ENCODE measurements around the gene WLS.

WLS gene

DNA sequence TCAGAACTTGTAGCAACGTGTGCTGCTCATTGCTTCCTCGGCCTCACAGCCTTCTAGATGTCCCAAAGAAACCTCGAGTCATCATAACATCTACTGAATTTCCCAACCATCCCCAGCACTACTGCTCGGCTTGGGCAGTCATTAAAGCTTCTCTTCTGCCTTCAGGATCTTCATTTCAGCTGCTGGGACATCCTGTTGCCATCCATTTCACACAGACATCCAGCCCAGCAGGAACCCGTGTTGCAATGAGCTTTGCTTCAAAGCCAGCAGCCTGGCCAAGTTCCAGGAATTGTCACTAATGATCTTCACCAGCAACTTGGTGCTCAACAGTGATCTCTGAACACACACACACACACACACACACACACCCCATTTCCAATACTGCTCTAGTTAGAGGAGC is 18.5 kb downstream of the WLS start:
- TF ChIP-seq CTCF (conservative IDR thresholded peaks at IDR 0.05; ENCODE audit: low read depth, low read length), result no peak
- H3K4me3 ChIP-seq (ENCODE audit: low read depth, low read length), result no peak overlapping the region
- DNase-seq (ENCODE audit: low read depth), result peak; percentile 92

GRCh38 chr1:68211761-68212380 is 20.5 kb downstream of the WLS start:
- no peak for TF ChIP-seq CTCF (conservative IDR thresholded peaks at IDR 0.05; ENCODE audit: low read depth, low read length)

GRCh38 chr1:68210829-68211228 is 21.5 kb downstream of the WLS start:
- no peak for DNase-seq (ENCODE audit: low read depth)
- no peak overlapping the region for H3K4me3 ChIP-seq (ENCODE audit: low read depth, low read length)
- no peak for TF ChIP-seq CTCF (conservative IDR thresholded peaks at IDR 0.05; ENCODE audit: low read depth, low read length)

More at GRCh38 chr1:68211761-68212380, 20.5 kb downstream of the WLS start:
- DNase-seq (ENCODE audit: low read depth), result no peak
- no peak overlapping the region for H3K4me3 ChIP-seq (ENCODE audit: low read depth, low read length)

DNA sequence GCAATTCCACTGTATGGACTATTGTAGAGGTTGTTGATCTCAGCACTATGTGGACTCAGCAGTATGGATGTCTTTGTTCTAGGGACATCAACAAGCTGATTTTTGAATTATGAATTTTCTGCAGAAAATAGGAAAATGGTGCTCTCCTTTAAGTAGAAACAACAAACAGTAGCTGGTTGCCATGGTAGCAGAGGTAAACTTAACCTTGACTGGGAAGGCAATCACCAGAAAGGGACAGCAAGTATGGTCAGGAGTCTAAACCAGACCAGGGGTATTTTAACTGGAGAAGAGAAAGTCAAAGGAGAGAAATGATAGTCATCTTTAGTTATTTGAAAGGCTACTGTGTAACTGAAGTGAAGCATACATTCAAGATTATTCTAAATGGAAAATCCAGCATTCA is 22.3 kb downstream of the WLS start:
- no peak for TF ChIP-seq CTCF (conservative IDR thresholded peaks at IDR 0.05; ENCODE audit: low read depth, low read length)
- H3K4me3 ChIP-seq (ENCODE audit: low read depth, low read length), result no peak overlapping the region
- peak; percentile 73 for DNase-seq (ENCODE audit: low read depth)

DNA sequence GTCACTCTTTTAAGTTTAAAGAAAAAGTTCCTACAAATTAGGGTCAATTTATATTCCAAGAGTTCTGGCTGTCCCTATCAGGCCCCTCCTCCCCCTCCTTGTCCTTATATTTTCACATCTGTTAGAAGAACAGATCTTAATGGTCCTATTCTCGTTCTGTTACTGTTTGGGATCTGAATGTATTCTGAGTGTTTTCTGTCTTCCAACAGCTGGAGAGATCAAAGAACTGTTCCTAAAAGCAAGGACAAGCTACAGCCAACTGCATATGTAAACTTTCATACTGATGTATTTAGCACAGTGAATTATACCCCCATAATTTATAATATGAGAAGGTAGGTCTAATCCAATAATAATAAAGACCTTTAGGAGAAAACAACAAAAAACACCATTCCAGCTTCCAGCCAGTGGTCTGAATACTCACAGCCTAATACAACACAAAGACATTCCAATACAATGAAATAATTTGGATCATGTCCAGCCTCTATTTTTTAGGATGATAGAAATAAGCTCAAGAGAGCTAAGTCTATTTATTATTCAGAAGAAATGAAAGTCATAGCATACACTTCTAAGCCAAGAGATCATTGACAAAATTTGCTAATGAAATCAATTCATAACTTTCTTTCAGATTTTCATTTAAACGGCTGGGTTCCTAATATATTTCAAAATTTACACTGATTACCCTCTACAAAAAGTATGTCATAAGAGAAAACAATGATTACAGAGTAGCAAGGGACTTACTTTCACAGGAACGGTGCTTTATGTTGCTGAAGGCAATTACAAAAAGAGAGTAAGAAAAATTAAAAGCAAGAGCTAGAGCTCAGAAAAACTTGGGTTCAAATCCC is 25.3 kb downstream of the WLS start:
- no peak overlapping the region for H3K4me3 ChIP-seq (ENCODE audit: low read depth, low read length)
- DNase-seq (ENCODE audit: low read depth), result peak; percentile 78
- TF ChIP-seq CTCF (conservative IDR thresholded peaks at IDR 0.05; ENCODE audit: low read depth, low read length), result no peak

DNA sequence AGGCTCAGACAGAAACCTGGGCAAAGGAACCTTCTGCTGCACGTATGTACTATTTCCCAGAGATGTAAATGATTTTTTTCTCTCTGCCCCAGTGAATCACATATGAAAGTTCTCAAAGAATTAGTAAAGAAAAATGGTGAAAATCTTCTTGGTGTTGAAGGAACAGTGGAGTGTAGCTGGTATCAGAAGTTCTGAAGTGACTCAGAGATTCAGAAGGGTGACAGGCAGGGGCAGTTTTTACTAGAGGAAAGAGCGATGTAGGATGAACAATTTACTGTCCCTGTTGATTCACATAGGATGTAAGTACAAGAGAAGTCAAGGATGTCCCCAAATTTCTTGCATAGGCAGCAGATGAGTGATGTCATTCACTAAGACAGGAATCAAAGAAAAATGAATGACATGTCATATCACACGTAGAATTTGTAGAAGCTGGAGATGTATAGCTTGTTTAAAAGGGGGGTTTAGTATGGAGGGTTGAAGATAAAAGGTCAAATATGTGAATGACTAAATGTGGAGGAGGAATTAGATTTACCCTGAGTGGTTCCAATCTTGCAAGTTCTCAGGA is 26.4 kb downstream of the WLS start:
- H3K4me3 ChIP-seq (ENCODE audit: low read depth, low read length), result no peak overlapping the region
- DNase-seq (ENCODE audit: low read depth), result no peak
- TF ChIP-seq CTCF (conservative IDR thresholded peaks at IDR 0.05; ENCODE audit: low read depth, low read length), result no peak

Measured in choroid plexus epithelial cell (primary cell).